Putamen (tissue), 1 donor: ENCODE results near the gene LHFPL2.

Experiments used
- DNase-seq: peaks from one replicate; pipeline ENCODE4 v3.0.0-alpha.2; 2016; ENCODE audit warnings: low spot score

The LHFPL2 gene

GRCh38 chr5:78503958-78504653 is 144.5 kb downstream of the LHFPL2 start:
- DNase-seq = no peak

GRCh38 chr5:78501411-78502352 is 146.9 kb downstream of the LHFPL2 start:
- no peak for DNase-seq

- DNase-seq = no peak
Measured at GRCh38 chr5:78500871-78501270, 147.7 kb downstream of the LHFPL2 start.

- no peak for DNase-seq
Measured at GRCh38 chr5:78500028-78500427, 148.5 kb downstream of the LHFPL2 start.

GRCh38 chr5:78499485-78499884 is 149.1 kb downstream of the LHFPL2 start:
- no peak for DNase-seq

GRCh38 chr5:78497573-78498533 is 150.7 kb downstream of the LHFPL2 start:
- DNase-seq = no peak

- no peak for DNase-seq
Measured at GRCh38 chr5:78496373-78496772, 152.2 kb downstream of the LHFPL2 start.

- no peak for DNase-seq
Measured at GRCh38 chr5:78495800-78496199, 152.8 kb downstream of the LHFPL2 start.

- no peak for DNase-seq
Measured at GRCh38 chr5:78492650-78493049, 155.9 kb downstream of the LHFPL2 start.

GRCh38 chr5:78492224-78492623 is 156.3 kb downstream of the LHFPL2 start:
- no peak for DNase-seq

- DNase-seq = no peak
Measured at GRCh38 chr5:78490709-78491485, 157.7 kb downstream of the LHFPL2 start.

- DNase-seq = no peak
Measured at GRCh38 chr5:78487846-78488245, 160.7 kb downstream of the LHFPL2 start.

GRCh38 chr5:78486218-78486617 is 162.4 kb downstream of the LHFPL2 start:
- no peak for DNase-seq

- DNase-seq = no peak
Measured at GRCh38 chr5:78483809-78484521, 164.6 kb downstream of the LHFPL2 start.

- no peak for DNase-seq
Measured at GRCh38 chr5:78482948-78483347, 165.6 kb downstream of the LHFPL2 start.

- no peak for DNase-seq
Measured at GRCh38 chr5:78476795-78477194, 171.8 kb downstream of the LHFPL2 start.

GRCh38 chr5:78475370-78475769 is 173.2 kb downstream of the LHFPL2 start:
- no peak for DNase-seq

- no peak for DNase-seq
Measured at GRCh38 chr5:78473751-78474150, 174.8 kb downstream of the LHFPL2 start.

GRCh38 chr5:78472469-78473106 is 176.0 kb downstream of the LHFPL2 start:
- DNase-seq = no peak

- no peak for DNase-seq
Measured at GRCh38 chr5:78471896-78472295, 176.7 kb downstream of the LHFPL2 start.
